DOHH2 (cell line): Measurements from ENCODE around the gene KLHDC8B.

ENCODE experiments used
- H3F3A ChIP-seq: fragments of 200-600 bp; sonication (generic), shearing (Covaris generic); 2 replicates; pipeline ENCODE4 v1.6.0; 2016; ENCODE audit warnings: antibody characterized with exemption, mild to moderate bottlenecking; ENCODE audit not compliant: control insufficient read depth, insufficient read depth
- H3K27ac ChIP-seq: fragments of 200-600 bp; sonication (generic); 2 replicates; pipeline ENCODE4 v1.5.1; 2014; ENCODE audit warnings: low read depth, mild to moderate bottlenecking, low read length, moderate library complexity
- H3K27me3 ChIP-seq: fragments of 200-600 bp; sonication (generic); 2 replicates; pipeline ENCODE4 v1.6.1; 2014; ENCODE audit warnings: mild to moderate bottlenecking, low read length, mixed read lengths; ENCODE audit not compliant: control insufficient read depth
- H3K36me3 ChIP-seq: fragments of 200-600 bp; sonication (generic); 2 replicates; pipeline ENCODE4 v1.6.1; 2014; ENCODE audit warnings: mild to moderate bottlenecking, low read length, moderate library complexity, mixed read lengths; ENCODE audit not compliant: control insufficient read depth
- H3K4me1 ChIP-seq: fragments of 200-600 bp; sonication (generic); 2 replicates; pipeline ENCODE4 v1.6.1; 2014; ENCODE audit warnings: mild to moderate bottlenecking, low read length, mixed read lengths; ENCODE audit not compliant: control insufficient read depth
- H3K4me2 ChIP-seq: fragments of 200-600 bp; sonication (generic); 2 replicates; pipeline ENCODE4 v1.6.0; 2014; ENCODE audit warnings: mild to moderate bottlenecking, low read length, moderate library complexity
- H3K4me3 ChIP-seq: fragments of 200-600 bp; sonication (generic); 2 replicates; pipeline ENCODE4 v1.5.1; 2014; ENCODE audit warnings: mild to moderate bottlenecking, low read length, mixed read lengths
- H3K79me2 ChIP-seq: fragments of 200-600 bp; sonication (generic); 2 replicates; pipeline ENCODE4 v1.6.1; 2014; ENCODE audit warnings: mild to moderate bottlenecking, low read length, mixed read lengths; ENCODE audit not compliant: control insufficient read depth
- H3K9me2 ChIP-seq: fragments of 200-600 bp; sonication (generic); replicated peaks from 2 replicates; pipeline ENCODE4 v1.6.1; 2014; ENCODE audit warnings: mild to moderate bottlenecking, low read length, mixed read lengths; ENCODE audit not compliant: control insufficient read depth
- H3K9me3 ChIP-seq: fragments of 200-600 bp; sonication (generic); 2 replicates; pipeline ENCODE4 v1.6.1; 2014; ENCODE audit warnings: antibody characterized with exemption, low read length, mixed read lengths; ENCODE audit not compliant: control insufficient read depth, insufficient read depth
- H4K20me1 ChIP-seq: fragments of 200-600 bp; sonication (generic); 2 replicates; pipeline ENCODE4 v1.6.0; 2014; ENCODE audit warnings: low read depth, mild to moderate bottlenecking, antibody characterized with exemption, low read length, moderate library complexity; ENCODE audit not compliant: control insufficient read depth, insufficient read depth
- CTCF ChIP-seq: fragments of 200-600 bp; sonication (generic); IDR thresholded peaks from one replicate; pipeline ENCODE4 v1.5.1; 2014; ENCODE audit warnings: antibody characterized with exemption, mild to moderate bottlenecking, low read depth, low read length; ENCODE audit not compliant: poor library complexity, severe bottlenecking
- EZH2phosphoT487 ChIP-seq: fragments of 200-600 bp; sonication (generic); IDR thresholded peaks from 2 replicates; pipeline ENCODE4 v1.6.1; 2017; ENCODE audit warnings: borderline replicate concordance, mild to moderate bottlenecking, antibody characterized with exemption, low read length, moderate library complexity, mixed read lengths

Gene KLHDC8B

DNA sequence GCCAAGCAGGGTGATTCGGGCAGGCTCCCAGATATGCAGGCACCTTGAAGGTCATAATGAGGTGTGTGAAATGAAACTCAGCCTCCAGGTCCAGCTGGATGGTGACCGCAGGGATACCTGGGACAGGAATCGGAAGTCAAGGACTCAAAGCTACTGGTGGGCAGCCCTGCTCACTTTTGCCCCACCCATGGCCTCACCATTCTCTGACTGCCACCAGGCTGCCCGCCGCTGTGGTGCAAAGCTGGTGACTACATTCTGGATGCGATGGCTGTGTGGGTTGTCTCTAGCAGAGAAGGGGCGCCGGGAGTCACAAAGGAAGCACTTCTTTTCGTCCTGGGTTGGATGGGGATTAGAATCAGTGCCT lies 39.3 kb upstream of the KLHDC8B start:
- Histone ChIP-seq H3K4me1 (peaks cover 10% of the 10 kb centered on the region; the same call in 1 of the 2 replicates), H3K9me2 (no peaks in the 10 kb centered on the region), H3K9me3 (no peaks in the 10 kb centered on the region), H3K27me3 (no peaks in the 10 kb centered on the region), H3K36me3 (no peaks in the 10 kb centered on the region), H3K27ac (no peak overlapping the region), H3K4me3 (no peak overlapping the region), H3K4me2 (no peak overlapping the region), H4K20me1 (no peaks in the 10 kb centered on the region), H3F3A (no peaks in the 10 kb centered on the region), H3K79me2 (no peaks in the 10 kb centered on the region)
- TF ChIP-seq CTCF (no peak), EZH2phosphoT487 (no peak)

GRCh38 chr3:49132437-49133225 lies 38.8 kb upstream of the KLHDC8B start, which contains the start of gene LAMB2:
LAMB2 (minus strand) TSS chr3:49133050; CDS start chr3:49132867, 183 bp downstream.
- no peaks in the 10 kb centered on the region for H3K9me2 ChIP-seq
- no peaks in the 10 kb centered on the region for H4K20me1 ChIP-seq
- peak within 1 kb of the TSS; percentile 59 for H3K4me2 ChIP-seq
- no peaks in the 10 kb centered on the region for H3F3A ChIP-seq
- no peaks in the 10 kb centered on the region for H3K36me3 ChIP-seq
- no peaks in the 10 kb centered on the region for H3K79me2 ChIP-seq
- H3K27me3 ChIP-seq = no peaks in the 10 kb centered on the region
- no peaks in the 10 kb centered on the region for H3K9me3 ChIP-seq
- peaks cover 10% of the 10 kb centered on the region; the same call in 1 of the 2 replicates for H3K4me1 ChIP-seq
- TF ChIP-seq EZH2phosphoT487 (no peak), CTCF (no peak)
- no peak within 1 kb of the TSS for H3K27ac ChIP-seq
- peak within 1 kb of the TSS; percentile 55 for H3K4me3 ChIP-seq

- Histone ChIP-seq H4K20me1 (no peaks in the 10 kb centered on the region), H3K36me3 (no peaks in the 10 kb centered on the region), H3K79me2 (no peaks in the 10 kb centered on the region), H3K27ac (no peak overlapping the region), H3K9me2 (no peaks in the 10 kb centered on the region), H3K4me1 (peaks cover 10% of the 10 kb centered on the region; the same call in 1 of the 2 replicates), H3F3A (no peaks in the 10 kb centered on the region), H3K9me3 (no peaks in the 10 kb centered on the region), H3K4me2 (peak overlapping the region; percentile 59), H3K4me3 (peak overlapping the region; percentile 55), H3K27me3 (peaks cover 3% of the 10 kb centered on the region; the same call in 1 of the 2 replicates)
- TF ChIP-seq CTCF (no peak), EZH2phosphoT487 (no peak)
These were observed 38.0 kb upstream of the KLHDC8B start for GRCh38 chr3:49133226-49133951.
